Stimulated activated naive CD4-positive, alpha-beta T cell (primary cell): ENCODE results near the gene CISD2.
"Not testable (repeated sequence)": the region's sequence is repeated elsewhere in the genome, so short reads cannot be mapped to it uniquely, and the experiment has no call there.

Experiments used
- DNase-seq, 6 experiments: peaks; one replicate each; lab custom pipeline; 2025; lab: John Stamatoyannopoulos, UW

CISD2 gene

GRCh38 chr4:102868781-102869568, at the start of gene CISD2:
Gene CISD2, plus strand, starts transcription at chr4:102868992. Its CDS starts 93 bp downstream, at chr4:102869085.
- DNase-seq: peak; percentile 87 to 96 (median 92)

- DNase-seq: not testable (repeated sequence)
These were observed 49.7 kb upstream of the CISD2 start for GRCh38 chr4:102819100-102819499.

DNA sequence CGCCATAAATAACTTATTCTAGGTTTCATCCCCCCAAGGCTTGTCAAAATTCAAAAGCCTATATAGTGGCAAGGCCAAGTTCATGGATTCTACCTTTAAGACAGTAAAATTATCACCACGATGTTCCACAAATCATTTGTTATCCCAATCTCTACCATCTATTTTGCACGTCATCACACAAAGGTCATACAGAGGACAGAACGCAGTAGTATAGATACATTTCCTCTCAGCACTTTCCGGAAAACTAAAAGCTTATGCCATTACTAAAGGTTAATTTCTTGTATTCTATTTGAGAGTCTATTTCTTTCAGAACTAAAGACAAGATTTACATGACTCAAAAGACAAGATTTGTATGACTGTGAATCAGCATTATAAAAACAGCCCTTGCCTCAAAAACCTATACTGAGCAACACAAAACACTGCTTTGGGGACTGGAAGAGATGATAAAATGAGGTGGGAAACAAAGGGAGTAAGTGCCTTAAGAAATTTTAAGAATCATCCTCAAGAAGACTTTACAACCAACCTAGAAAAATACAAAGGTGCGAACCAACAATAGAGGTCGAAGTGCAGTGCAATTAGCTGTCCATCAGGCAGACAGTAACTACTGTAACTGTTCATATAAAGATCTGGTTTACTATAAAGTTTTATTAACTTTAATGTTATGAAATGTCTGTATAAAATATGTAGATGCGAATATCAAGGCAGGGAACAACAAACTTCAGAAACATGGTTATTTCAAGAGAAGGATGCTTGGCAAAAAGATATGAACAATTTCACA, 49.0 kb upstream of the CISD2 start:
- DNase-seq: peak in 4 of 6 experiments; percentile 2 to 72 (median 68)

DNA sequence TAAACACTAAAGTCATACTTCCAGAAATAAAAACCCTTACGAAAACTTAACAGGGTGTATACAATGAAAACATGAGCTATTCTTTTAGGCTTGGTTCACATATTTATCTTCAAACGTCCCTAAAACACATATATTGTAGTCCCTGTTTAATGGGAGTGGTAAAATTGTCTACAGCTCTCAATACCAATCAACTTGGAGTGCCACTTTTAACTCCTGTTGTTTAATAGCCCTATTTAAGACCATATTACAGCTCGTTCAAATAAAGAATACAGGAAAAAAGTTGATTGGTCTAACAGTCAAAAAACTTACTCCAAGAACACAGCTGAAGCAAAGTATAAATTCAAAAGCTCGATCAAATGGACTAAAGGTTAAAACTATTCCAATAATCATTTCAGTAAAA, 45.3 kb upstream of the CISD2 start:
- DNase-seq: no peak

- no peak for DNase-seq
These were observed 44.9 kb upstream of the CISD2 start for GRCh38 chr4:102823897-102824296.

DNA sequence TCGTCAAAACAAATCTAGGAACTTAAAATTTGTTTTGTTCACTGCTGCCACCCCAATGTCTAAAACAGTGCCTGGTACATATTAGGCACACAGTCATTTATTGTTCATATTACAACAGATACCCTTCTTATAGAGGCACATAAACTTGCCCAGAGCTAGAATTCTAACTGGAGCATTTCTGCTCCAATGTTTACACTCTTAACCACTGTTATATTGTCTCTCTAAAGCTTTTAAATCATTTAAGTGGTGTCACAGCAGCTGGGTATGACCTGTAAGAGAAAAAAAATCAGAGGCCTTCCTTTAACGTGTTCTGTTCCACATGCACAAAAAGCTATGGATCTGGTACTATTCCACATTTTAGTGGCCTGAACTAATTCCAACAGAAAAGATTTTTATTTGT, 44.4 kb upstream of the CISD2 start:
- DNase-seq: no peak

- peak in 4 of 6 experiments; percentile 9 to 44 (median 30) for DNase-seq
These were observed 43.3 kb upstream of the CISD2 start for GRCh38 chr4:102825261-102826091.

GRCh38 chr4:102826105-102826889, 42.5 kb upstream of the CISD2 start:
- DNase-seq: no peak

GRCh38 chr4:102826890-102827673, 41.7 kb upstream of the CISD2 start, which contains the start of gene UBE2D3:
Gene UBE2D3, minus strand, starts transcription at chr4:102827551. Its CDS starts 1,043 bp downstream, at chr4:102826508.
- DNase-seq: peak; percentile 91 to 98 (median 94)

DNA sequence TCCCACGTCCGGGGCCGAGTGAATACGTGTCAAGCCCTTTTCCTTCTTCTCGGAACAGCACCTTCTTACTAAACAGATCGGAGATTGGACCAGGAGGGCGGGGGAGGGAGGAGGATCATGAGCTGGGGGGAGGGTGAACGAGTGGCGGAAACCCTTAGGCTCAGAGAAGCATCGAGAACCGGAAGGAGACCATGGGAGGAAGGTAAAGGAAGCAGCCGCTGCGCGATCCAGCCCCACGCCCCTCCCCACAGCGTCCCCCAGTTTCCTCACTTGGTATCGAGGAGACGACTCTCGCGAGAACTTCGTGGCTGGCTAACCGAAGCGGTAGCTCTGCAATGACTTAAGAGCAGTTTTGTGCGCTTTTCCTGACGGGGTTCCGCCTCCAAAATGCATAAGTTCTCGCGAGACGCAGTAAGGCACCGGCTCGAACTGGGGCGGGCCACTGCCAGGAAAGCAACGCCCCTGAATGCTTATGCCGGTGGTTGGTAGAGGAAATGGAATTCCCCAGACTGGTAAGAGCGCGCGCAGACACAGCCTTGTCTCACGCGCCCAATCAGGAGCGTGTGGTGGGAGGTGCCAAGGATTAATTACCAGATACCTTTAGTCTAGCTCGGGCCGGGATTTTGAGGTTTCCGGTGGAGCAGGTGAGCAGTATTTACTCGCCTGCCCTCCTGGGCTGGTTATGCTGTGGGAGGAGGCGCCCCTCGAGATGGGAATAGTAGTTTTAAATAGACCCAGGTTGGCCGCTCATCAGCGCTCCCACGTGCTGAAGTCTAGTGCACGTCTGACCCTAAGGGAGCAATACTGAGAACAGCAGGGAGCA, 40.9 kb upstream of the CISD2 start:
- DNase-seq: peak; percentile 93 to 100 (median 100)

GRCh38 chr4:102828497-102828808, 40.3 kb upstream of the CISD2 start:
- DNase-seq: no peak

GRCh38 chr4:102829803-102830202, 39.0 kb upstream of the CISD2 start:
- DNase-seq: no peak

GRCh38 chr4:102832105-102832504, 36.7 kb upstream of the CISD2 start:
- DNase-seq: no peak

GRCh38 chr4:102832667-102833066, 36.1 kb upstream of the CISD2 start:
- DNase-seq: no peak

DNA sequence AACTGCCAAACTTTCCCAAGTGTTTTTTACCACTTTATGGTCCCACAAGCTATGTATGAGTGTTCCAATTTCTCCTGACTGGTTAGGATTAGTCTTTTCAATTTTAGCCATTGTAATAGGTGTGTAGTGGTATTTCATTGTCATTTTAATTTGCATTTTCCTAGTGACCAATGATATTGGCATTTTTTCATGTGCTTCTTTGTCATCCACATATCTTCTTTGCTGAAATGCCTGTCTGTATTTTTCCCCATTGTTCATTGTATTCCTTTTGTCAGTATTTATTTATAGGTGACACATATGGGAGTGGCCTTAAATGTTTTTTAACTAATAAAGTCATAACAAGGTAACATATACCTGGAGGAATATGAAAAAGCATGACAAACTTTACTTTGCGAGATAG, 32.2 kb upstream of the CISD2 start:
- DNase-seq: no peak

- DNase-seq: no peak
These were observed 26.4 kb upstream of the CISD2 start for GRCh38 chr4:102842367-102842766.

DNA sequence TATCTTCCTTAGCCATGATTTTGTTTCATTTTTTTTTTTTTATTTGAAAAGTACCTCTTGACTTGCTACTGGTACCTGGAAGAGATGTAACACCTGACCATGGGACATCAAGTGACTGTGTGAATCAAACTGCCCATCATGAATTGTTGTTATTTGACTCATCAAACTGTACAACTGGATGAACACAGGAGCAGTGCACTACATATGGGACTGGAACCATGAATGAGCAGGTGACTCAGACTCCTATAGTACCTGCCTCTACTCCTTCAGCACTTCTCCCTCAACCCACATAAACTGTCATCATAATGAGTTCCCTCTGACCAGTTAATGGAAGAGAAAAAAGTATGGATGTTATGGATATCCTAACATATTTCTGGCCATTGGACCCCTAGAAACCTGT, 25.5 kb upstream of the CISD2 start:
- no peak for DNase-seq

GRCh38 chr4:102843938-102844337, 24.9 kb upstream of the CISD2 start:
- no peak for DNase-seq

GRCh38 chr4:102847687-102848086, 21.1 kb upstream of the CISD2 start:
- no peak for DNase-seq

DNA sequence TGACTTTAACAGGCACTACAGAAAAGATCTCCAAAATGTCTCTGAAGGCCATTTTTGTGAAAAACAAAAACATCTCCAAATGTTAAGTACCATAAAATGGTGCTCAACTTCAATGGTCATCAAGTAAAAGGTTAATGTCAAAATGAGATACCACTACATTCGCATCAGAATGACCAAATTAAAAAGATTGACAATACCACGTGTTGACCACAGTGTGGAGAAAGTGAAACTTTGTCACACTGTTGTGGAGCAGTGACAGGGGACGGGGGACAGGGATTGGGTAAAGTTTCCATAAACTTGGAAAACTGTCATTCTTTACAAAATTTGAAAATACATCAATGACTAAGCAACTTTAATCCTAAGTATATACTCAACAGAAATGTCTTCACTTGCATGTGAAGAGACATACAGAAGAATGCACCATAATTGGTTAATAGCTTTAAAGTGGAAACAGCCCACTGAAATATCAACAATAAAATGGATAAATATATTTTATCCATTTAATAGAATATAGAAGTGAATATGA, 19.1 kb upstream of the CISD2 start:
- DNase-seq: no peak
